GM23338 (cell line): ENCODE measurements around the gene TELO2. TPM values are rescaled to one million over a fixed set of nuclear protein-coding genes. Genes with fewer than 3 reads are reported as not detected.

ENCODE experiments used
- CTCF ChIP-seq, 2 experiments: fragments of 200-600 bp in 1 of 2; sonication (generic) in 1 of 2; conservative IDR thresholded peaks; 2 replicates each; pipeline versions ENCODE4 v1.5.1 to v1.6.1; 2016 to 2017; ENCODE audit warnings: antibody characterized with exemption in 2 of 2, low read depth in 2 of 2, mild to moderate bottlenecking in 2 of 2, moderate library complexity in 1 of 2
- EZH2 ChIP-seq: fragments of 200-600 bp; sonication (generic); IDR thresholded peaks from one replicate; pipeline ENCODE4 v1.8.0; 2017; ENCODE audit warnings: antibody characterized with exemption, mild to moderate bottlenecking, low read depth; ENCODE audit not compliant: unreplicated experiment
- REST ChIP-seq: IDR thresholded peaks from one replicate; pipeline ENCODE4 v1.6.1; 2018; ENCODE audit warnings: antibody characterized with exemption; ENCODE audit not compliant: unreplicated experiment
- ZNF462 ChIP-seq: fragments of 250-450 bp; sonication (Bioruptor Pico); IDR thresholded peaks from 2 replicates; pipeline ENCODE4 v1.5.0; 2020; ENCODE audit warnings: mild to moderate bottlenecking, moderate library complexity
- polyA plus RNA-seq: library from polyadenylated mRNA; unstranded; fragments of >200 nt; fragmentation: Nextera tagmentation; extraction: Ambion mirVana; gene quantifications from 2 replicates; pipeline ENCODE4 v1.2.1, GENCODE V29; 2016
- total RNA-seq: library from RNA; depleted of rRNA; stranded (reverse); fragments of >200 nt; shearing (Covaris generic); gene quantifications from 2 replicates; pipeline ENCODE4 v1.2.3, GENCODE V29; 2014

The TELO2 gene
- total and polyA plus RNA-seq, 2 experiments from 2014 or later: 45.4 to 76.0 TPM

GRCh38 chr16:1520461-1520860, 27.3 kb downstream of the TELO2 start (continued):
- no peak for TF ChIP-seq ZNF462 (CRISPR knock-in tag)
- TF ChIP-seq CTCF (conservative IDR thresholded peaks at IDR 0.05; ENCODE audit: low read depth in 2 of 2): no peak
- no peak for TF ChIP-seq EZH2
- no peak for TF ChIP-seq REST
